Activated T-cell treated with anti-CD3 and anti-CD28 coated beads, Interleukin-2, amount 50 U/mL, for 72 hours (primary cell): ENCODE measurements around the gene ELL3. TPM values are rescaled to one million over a fixed set of nuclear protein-coding genes. Genes with fewer than 3 reads are reported as not detected.
"Not testable (repeated sequence)": the region's sequence is repeated elsewhere in the genome, so short reads cannot be mapped to it uniquely, and the experiment has no call there.

Source experiments
- ATAC-seq, 2 donors: fragments of 150-1000 bp; cut with Tn5 transposase; replicated peaks in 1 of 2; 2 replicates each; pipeline ENCODE4 v1.10.0; 2021; ENCODE audit warnings: moderate library complexity in 2 of 2, mild to moderate bottlenecking in 1 of 2
- DNase-seq, 2 donors: peaks; one replicate each; pipeline ENCODE4 v3.0.0; 2021 to 2022; ENCODE audit warnings: mixed read lengths in 1 of 2
- H3K27ac Mint-ChIP-seq: one replicate; pipeline ENCODE4 v1.8.0; 2022; ENCODE audit warnings: mild to moderate bottlenecking, moderate library complexity, mixed read lengths
- H3K27me3 Mint-ChIP-seq: one replicate; pipeline ENCODE4 v1.8.0; 2022; ENCODE audit warnings: low read depth, mixed read lengths
- H3K36me3 Mint-ChIP-seq, 2 donors: one replicate each; pipeline ENCODE4 v1.8.0; 2022; ENCODE audit warnings: mixed read lengths in 2 of 2, mild to moderate bottlenecking in 1 of 2; ENCODE audit not compliant: insufficient read depth in 2 of 2
- H3K4me1 Mint-ChIP-seq: one replicate; pipeline ENCODE4 v1.8.0; 2022; ENCODE audit warnings: low read depth, mixed read lengths
- H3K4me3 Mint-ChIP-seq, 2 donors: one replicate each; pipeline ENCODE4 v1.8.0; 2022; ENCODE audit warnings: mild to moderate bottlenecking in 2 of 2, mixed read lengths in 2 of 2, moderate library complexity in 2 of 2
- H3K9me3 Mint-ChIP-seq, 2 donors: one replicate each; pipeline ENCODE4 v1.8.0; 2022; ENCODE audit warnings: mixed read lengths in 2 of 2
- total RNA-seq, 2 donors: library from RNA; stranded (reverse); gene quantifications; one replicate each; pipeline ENCODE4 v1.2.3, GENCODE V29; 2022

The ELL3 gene
- total RNA-seq, 2 donors from 2014 or later, result 2.2 to 4.3 TPM

GRCh38 chr15:43775411-43775965, 1.3 kb downstream of the ELL3 start:
- Mint-ChIP-seq H3K9me3 (no peaks in the 10 kb centered on the region), H3K36me3 (peaks cover 3 to 5% of the 10 kb centered on the region in 2 donors), H3K27me3 (no peaks in the 10 kb centered on the region), H3K4me1 (peaks cover 36% of the 10 kb centered on the region), H3K4me3 (peak overlapping the region; percentile 84 to 98), H3K27ac (peak overlapping the region; percentile 63)
- DNase-seq, result no peak
- ATAC-seq, result no peak

GRCh38 chr15:43774062-43774461, 2.7 kb downstream of the ELL3 start:
- ATAC-seq (no peak), DNase-seq (no peak)
- Mint-ChIP-seq H3K27ac (peak overlapping the region; percentile 23), H3K4me3 (no peak overlapping the region), H3K36me3 (peaks cover 3 to 14% of the 10 kb centered on the region in 2 donors), H3K27me3 (no peaks in the 10 kb centered on the region), H3K4me1 (peaks cover 33% of the 10 kb centered on the region), H3K9me3 (no peaks in the 10 kb centered on the region)

- no peaks in the 10 kb centered on the region for H3K27me3 Mint-ChIP-seq
- H3K9me3 Mint-ChIP-seq, result no peaks in the 10 kb centered on the region
- DNase-seq (no peak), ATAC-seq (no peak)
- peaks cover 3 to 14% of the 10 kb centered on the region in 2 donors for H3K36me3 Mint-ChIP-seq
- no peak overlapping the region for H3K27ac Mint-ChIP-seq
- H3K4me3 Mint-ChIP-seq, result no peak overlapping the region
- peaks cover 19% of the 10 kb centered on the region for H3K4me1 Mint-ChIP-seq
Observed at GRCh38 chr15:43772624-43773023, 4.1 kb downstream of the ELL3 start.

- Mint-ChIP-seq H3K36me3 (peaks cover 3 to 19% of the 10 kb centered on the region in 2 donors), H3K27me3 (no peaks in the 10 kb centered on the region), H3K9me3 (no peaks in the 10 kb centered on the region), H3K4me1 (peaks cover 12% of the 10 kb centered on the region), H3K4me3 (no peak overlapping the region), H3K27ac (no peak overlapping the region)
- ATAC-seq (no peak), DNase-seq (no peak)
Observed at GRCh38 chr15:43771816-43772215, 5.0 kb downstream of the ELL3 start.

GRCh38 chr15:43769584-43770228, 7.1 kb downstream of the ELL3 start:
- no peaks in the 10 kb centered on the region for H3K9me3 Mint-ChIP-seq
- no peak overlapping the region for H3K4me3 Mint-ChIP-seq
- peaks cover 3 to 28% of the 10 kb centered on the region in 2 donors for H3K36me3 Mint-ChIP-seq
- H3K4me1 Mint-ChIP-seq, result no peaks in the 10 kb centered on the region
- no peak overlapping the region for H3K27ac Mint-ChIP-seq
- no peaks in the 10 kb centered on the region for H3K27me3 Mint-ChIP-seq
- ATAC-seq, result peak; percentile 62 to 68
- peak; percentile 62 to 63 for DNase-seq

GRCh38 chr15:43763819-43764446, 12.8 kb downstream of the ELL3 start:
- Mint-ChIP-seq H3K4me1 (peaks cover 6% of the 10 kb centered on the region), H3K27ac (peak overlapping the region; percentile 92), H3K36me3 (peaks cover 4 to 39% of the 10 kb centered on the region in 2 donors), H3K27me3 (no peaks in the 10 kb centered on the region), H3K9me3 (no peaks in the 10 kb centered on the region), H3K4me3 (no peak overlapping the region)
- no peak for DNase-seq
- no peak for ATAC-seq

- Mint-ChIP-seq H3K9me3 (no peaks in the 10 kb centered on the region), H3K27me3 (no peaks in the 10 kb centered on the region), H3K4me1 (peaks cover 6% of the 10 kb centered on the region), H3K36me3 (peaks cover 4 to 39% of the 10 kb centered on the region in 2 donors), H3K27ac (no peak overlapping the region), H3K4me3 (no peak overlapping the region)
- ATAC-seq (no peak), DNase-seq (no peak)
Observed at GRCh38 chr15:43762824-43763223, 13.9 kb downstream of the ELL3 start.

- ATAC-seq (no peak), DNase-seq (no peak)
- no peaks in the 10 kb centered on the region for H3K27me3 Mint-ChIP-seq
- H3K4me3 Mint-ChIP-seq, result peak overlapping the region in 1 of 2 donors; percentile 85
- no peaks in the 10 kb centered on the region for H3K9me3 Mint-ChIP-seq
- H3K36me3 Mint-ChIP-seq, result peaks cover 2 to 24% of the 10 kb centered on the region in 2 donors
- H3K4me1 Mint-ChIP-seq, result peaks cover 48% of the 10 kb centered on the region
- peak overlapping the region; percentile 94 for H3K27ac Mint-ChIP-seq
Observed at GRCh38 chr15:43751885-43752284, 24.9 kb downstream of the ELL3 start.

- Mint-ChIP-seq H3K4me3 (peak overlapping the region; percentile 88 to 92), H3K9me3 (no peaks in the 10 kb centered on the region), H3K27ac (peak overlapping the region; percentile 83), H3K36me3 (peaks cover 4 to 20% of the 10 kb centered on the region in 2 donors), H3K27me3 (no peaks in the 10 kb centered on the region), H3K4me1 (peaks cover 54% of the 10 kb centered on the region)
- DNase-seq, result peak; percentile 46 to 61
- peak; percentile 39 to 42 for ATAC-seq
Observed at GRCh38 chr15:43749690-43750345, 26.9 kb downstream of the ELL3 start.

- peak in 1 of 2 donors; percentile 7 for DNase-seq
- Mint-ChIP-seq H3K9me3 (no peaks in the 10 kb centered on the region), H3K27me3 (no peaks in the 10 kb centered on the region), H3K36me3 (peaks cover 4 to 14% of the 10 kb centered on the region in 2 donors), H3K4me3 (peak overlapping the region; percentile 92 to 100), H3K27ac (peak overlapping the region; percentile 89), H3K4me1 (peaks cover 54% of the 10 kb centered on the region)
- no peak for ATAC-seq
Observed at GRCh38 chr15:43748376-43748775, 28.4 kb downstream of the ELL3 start.

- H3K27me3 Mint-ChIP-seq, H3K9me3 Mint-ChIP-seq: not testable (repeated sequence)
- peaks cover 50% of the 10 kb centered on the region for H3K4me1 Mint-ChIP-seq
- peak overlapping the region; percentile 97 for H3K27ac Mint-ChIP-seq
- DNase-seq, result peak in 1 of 2 donors; percentile 4
- H3K4me3 Mint-ChIP-seq, result peak overlapping the region; percentile 92 to 100
- ATAC-seq, result peak; percentile 26 to 30
- peaks cover 4 to 10% of the 10 kb centered on the region in 2 donors for H3K36me3 Mint-ChIP-seq
Observed at GRCh38 chr15:43746903-43747309, 29.9 kb downstream of the ELL3 start.

- peaks cover 4 to 10% of the 10 kb centered on the region in 2 donors for H3K36me3 Mint-ChIP-seq
- peak; percentile 89 for ATAC-seq
Observed at GRCh38 chr15:43746245-43746902, 30.4 kb downstream of the ELL3 start, which contains the start of gene PDIA3. TSS of gene PDIA3 (plus strand) at chr15:43746438. CDS start at chr15:43746540, 102 bp downstream.

More at GRCh38 chr15:43746245-43746902, 30.4 kb downstream of the ELL3 start, which contains the start of gene PDIA3:
- not testable (repeated sequence) for H3K27me3 Mint-ChIP-seq, H3K9me3 Mint-ChIP-seq
- Mint-ChIP-seq H3K27ac (peak within 1 kb of the TSS; percentile 97), H3K4me3 (peak within 1 kb of the TSS; percentile 92 to 100), H3K4me1 (peaks cover 46% of the 10 kb centered on the region)
- peak; percentile 93 to 95 for DNase-seq
